Stimulated activated CD8-positive, alpha-beta memory T cell treated with anti-CD3 and anti-CD28 coated beads, Interleukin-7, amount 100 ng/mL, for 4 hours (primary cell): ENCODE measurements around the gene DCLRE1A.
"Not testable (repeated sequence)": the region's sequence is repeated elsewhere in the genome, so short reads cannot be mapped to it uniquely, and the experiment has no call there.

Experiments used
- DNase-seq, 2 donors: peaks; one replicate each; pipeline ENCODE4 v3.0.0-alpha.2; 2020; ENCODE audit warnings: low read depth in 2 of 2

Gene DCLRE1A

DNA sequence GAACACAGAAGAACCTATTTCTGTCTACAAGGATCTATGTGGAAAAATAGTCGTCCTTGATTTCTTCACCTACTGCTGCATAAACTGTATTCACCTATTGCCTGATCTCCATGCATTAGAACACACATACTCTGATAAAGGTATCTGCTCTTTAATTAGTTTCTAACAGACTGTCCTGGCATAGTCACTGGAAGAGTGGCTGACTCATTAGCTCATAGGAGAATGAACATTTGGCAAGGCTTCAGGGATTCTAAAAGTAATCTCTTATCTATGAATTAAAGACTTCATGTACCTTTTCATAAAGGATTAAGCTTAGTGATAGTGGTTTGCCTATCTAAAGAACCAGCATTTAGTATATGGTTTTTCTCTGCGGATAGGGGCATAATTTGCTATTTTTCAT lies 4.7 kb upstream of the DCLRE1A start:
- DNase-seq = no peak

DNA sequence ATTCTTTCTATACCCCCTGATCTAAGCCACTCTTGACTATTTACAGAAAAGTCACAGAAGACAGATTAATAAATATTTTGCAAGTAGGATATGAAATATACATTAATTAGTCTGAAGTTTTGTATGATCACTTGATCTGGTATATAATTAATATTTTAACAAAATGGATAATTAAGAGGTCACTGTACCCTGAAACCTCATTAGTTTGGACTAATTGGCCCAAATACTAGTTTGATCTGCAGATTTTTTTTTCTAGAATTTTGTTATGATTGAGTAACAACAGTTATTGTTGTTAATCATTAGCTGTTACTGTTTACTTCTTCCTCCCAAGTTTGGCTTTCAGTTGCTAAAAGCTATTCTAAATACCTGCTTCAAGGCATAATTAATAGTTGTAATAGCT lies 3.3 kb upstream of the DCLRE1A start:
- no peak for DNase-seq

DNA sequence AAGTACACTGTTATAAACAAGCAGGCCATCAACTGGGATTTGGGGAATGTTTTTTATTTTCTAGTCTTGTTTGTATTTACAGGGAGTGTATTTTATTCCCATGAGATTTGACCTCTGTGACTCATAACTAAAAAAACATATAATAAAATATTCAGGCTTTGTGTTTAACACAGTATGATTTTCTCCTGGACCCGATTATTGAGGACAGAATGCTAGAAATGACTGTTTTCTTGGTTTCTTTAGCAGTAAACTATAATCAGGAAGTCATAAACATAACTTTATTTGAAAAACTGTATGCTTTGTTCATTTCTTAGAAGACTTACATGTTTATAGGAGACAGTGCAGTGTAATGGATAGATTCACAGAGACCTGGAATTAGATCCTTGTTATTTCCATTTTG lies 2.7 kb upstream of the DCLRE1A start:
- DNase-seq = no peak

DNA sequence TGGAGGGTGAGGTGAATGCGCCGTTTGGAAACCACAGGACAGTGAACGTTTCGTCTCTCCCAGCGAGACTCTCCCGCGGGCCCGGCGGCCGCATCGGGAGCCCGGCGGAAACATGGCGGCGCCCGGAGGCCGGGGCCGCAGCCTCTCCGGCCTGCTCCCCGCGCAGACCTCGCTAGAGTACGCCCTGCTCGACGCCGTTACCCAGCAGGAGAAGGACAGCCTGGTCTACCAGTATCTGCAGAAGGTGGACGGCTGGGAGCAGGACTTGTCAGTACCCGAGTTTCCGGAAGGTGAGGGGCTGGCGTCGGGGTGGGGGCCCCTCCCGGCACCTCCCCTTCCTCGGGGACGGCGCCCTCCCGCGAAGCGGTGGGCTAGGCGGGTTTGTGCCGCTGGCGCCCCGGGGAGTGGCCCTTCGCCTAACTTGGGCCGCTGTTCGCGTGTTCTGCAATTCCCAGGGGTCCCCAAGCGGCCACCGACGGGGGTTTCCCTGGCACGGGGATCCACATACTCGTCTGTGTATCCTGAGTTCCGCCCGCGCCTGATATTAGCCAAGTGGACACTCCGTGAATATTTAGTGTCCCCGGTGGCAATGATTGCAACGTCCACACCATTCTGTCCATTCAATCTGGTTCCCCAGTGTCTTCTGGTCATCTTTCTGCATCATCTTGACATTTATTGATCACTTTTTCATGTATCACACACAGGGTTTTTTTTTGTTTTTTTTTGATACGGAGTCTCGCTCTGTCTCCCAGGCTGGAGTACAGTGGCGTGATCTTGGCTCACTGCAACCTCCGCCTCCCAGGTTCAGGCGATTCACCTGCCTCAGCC lies 1.1 kb upstream of the DCLRE1A start:
- peak in 1 of 2 donors; percentile 27 for DNase-seq

DNA sequence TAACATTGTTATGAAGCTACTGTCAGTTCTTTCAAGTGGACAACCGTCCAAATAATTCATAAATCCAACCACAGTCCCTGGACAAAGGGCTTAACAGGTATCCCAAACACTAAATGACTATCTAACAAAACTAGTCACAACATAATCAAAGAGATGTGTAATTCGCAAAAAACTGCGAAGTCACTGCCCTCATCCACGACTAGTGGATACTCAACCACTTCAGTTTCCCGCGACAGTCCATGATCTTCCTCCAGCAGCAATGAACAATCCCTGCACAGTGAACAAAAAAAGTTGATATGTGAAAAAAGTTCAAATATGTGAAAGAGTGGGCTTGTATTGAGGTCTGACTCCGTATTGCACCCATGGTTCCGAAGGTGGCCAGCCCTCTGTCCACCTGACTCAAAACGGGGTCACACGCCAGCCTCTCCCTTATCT lies 287 bp downstream of the DCLRE1A start:
- no peak for DNase-seq

DNA sequence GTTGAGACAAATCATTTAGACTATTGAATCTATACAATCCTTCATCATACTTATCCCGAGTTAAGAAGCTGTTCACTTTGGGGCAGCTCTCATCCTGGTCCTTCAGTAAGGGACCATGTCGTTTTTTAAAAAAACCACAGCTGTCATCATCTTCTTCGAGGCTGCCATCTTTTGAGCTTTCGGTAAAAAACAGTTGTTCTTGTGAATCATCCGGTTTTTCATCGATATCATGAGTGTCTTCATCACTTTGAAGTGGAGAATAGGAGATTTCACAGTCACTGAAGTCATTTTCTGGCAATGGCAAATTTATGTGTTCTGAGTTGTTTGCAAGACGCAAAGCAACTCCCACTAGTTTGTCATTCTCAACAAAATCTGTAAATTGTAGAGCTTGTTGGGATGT lies 3.9 kb downstream of the DCLRE1A start:
- DNase-seq = no peak

DNA sequence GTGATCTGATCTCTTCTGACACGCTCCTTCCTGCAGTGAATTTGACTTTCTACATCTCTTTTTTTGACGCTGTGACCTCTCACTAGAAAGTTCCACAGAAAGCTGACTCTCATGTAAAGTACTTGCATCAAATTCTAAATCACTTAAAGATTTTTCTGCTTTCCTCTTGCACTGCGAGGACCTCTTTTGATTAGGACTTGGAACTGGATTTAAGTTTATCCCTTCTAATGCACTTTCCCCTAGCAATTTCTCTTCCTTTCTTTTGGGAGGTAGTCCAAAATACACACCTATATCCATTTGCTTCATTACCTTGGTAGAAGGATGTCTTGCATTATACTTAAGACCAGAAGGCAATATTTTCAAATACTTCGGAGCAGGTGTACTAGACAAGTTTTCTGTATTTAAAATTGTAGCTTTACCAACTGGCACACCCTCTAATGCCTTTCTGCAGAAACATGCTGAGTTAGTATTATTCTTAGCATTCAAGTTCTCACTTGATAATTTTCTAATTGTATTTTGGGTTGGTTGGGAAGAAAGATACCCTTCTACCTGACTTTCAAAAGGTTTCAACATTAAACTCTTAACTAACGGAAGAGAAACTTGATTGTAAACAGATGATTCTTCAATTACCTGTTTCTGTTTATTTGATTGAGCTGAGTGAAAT lies 4.6 kb downstream of the DCLRE1A start:
- DNase-seq = no peak

DNA sequence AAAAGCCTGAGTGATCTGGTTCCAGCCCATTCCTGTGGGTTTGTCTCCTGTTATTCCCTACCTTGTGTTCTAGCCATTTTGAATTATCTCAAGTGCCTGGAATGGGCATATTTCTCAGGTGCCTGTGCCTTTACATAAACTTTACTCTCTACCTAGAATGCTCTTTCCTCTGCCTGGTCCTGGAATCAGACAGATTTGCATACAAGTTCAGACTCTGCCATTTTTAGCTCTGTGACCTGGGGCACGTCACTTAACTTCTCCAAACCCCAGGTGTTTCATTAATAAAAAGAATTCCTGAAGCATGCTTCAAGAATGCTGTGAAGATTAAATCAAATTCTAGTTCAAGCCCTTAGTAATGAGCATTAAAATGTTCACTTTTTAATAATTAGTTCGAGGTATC lies 7.8 kb downstream of the DCLRE1A start:
- DNase-seq = no peak

DNA sequence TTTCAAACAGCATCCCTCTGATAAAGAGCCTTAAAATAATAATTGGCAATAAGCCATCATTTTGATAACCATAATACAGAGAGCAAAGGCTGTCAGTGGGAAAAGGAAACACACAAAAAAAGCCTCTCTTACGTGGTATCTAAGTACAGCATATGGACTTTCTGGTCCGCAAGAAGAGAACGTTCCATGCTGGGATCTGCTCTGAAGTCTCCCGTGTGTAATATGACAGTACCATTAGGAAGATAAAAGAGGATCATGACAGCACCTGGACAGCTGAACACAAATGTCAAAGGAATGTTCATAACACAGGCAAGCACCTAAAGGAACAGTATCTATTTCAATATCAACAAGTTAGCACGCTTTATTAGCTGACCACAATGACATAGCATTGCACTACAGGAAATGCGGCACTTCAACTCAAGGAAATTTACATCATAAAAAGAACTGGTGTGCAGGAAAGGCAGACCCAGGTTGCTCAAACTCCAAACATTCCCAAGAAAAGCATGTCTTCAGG lies 9.9 kb downstream of the DCLRE1A start:
- DNase-seq = no peak

DNA sequence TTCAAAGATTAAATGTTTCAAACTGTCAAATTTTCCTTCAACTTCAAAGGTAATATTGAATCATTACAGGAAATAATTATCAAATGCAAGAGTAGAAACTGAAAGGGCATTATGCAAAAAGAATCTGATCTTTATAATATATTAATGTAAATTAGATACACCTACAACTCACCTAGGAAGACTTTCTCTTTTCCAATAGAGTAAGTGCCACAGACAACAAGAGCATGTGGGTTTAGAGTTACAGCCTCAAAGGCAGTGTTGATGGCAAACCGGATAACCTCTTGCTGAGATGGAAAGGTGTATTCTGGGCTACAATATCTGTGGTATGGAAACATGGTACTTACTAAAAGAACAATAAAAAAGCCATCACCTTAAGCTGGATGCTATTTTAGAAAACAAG lies 11.7 kb downstream of the DCLRE1A start:
- DNase-seq = no peak

DNA sequence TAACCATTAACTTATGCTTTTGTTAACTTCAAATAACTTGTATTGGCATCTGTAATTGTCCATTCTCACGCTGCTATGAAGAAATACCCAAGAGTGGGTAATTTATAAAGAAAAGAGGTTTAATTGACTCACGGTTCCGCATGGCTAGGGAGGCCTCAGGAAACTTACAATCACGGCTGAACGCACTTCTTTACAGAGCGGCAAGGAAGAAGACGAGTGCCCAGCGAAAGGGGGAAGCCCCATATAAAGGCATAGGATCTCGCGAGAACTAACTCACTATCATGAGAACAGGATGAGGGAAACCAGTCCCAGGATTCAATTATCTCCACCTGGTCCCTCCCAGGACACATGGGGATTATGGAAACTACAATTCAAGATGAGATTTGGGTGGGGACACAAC lies 25.3 kb downstream of the DCLRE1A start:
- DNase-seq = not testable (repeated sequence)

DNA sequence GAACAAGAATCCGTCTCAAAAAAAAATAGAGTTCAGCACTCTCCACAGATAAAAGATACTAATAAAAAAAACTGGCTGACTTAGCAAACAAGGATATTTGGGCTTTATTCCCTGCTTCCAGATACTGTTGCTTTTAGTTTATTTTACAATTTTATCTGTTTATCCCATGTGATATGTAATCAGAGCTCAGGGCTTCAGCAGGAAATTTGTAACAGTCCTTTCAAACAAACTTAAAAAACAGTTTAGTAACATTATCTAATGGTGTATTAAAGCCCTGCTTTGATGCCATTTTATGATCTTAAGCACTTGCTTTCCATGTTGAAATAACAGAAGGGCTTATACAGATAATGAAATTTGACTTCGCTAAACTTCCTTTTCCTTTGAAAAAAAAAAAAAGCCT lies 28.1 kb downstream of the DCLRE1A start:
- DNase-seq = no peak

DNA sequence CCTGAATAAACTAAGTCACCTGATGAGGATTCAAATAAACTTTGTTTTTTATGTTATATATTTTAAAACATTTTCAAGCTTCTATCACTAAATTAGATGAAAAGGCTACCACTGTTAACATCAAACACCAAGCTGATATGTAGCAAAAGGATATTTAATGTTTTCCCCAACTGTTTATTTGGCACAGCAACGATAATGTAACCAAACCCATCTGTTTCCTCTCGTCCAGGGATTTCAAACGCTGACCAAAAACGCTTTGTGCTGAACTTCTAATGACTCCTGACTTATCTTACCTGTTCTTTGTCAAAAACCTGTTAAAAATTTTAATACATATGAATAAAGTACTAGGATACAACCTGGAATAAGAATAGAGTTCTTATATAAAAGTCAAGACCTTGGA lies 30.5 kb downstream of the DCLRE1A start:
- no peak for DNase-seq

DNA sequence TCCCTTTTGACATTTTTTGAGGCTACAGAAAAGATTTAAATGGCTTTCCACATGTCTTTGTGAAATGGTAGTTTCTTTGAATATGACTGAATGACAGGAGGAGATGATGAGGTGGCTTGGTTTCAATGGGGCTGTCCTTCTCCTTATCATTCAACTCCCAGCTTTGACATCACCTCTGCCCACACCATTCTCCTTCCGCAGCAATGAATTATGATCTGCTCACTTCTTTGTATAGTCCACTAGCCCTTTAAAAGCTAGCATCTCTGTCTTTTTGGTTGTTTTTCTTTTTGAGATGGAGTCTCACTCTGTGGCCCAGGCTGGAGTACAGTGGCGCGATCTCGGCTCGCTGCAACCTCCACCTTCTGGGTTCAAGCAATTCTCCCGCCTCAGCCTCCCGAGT lies 31.7 kb downstream of the DCLRE1A start:
- no peak for DNase-seq

DNA sequence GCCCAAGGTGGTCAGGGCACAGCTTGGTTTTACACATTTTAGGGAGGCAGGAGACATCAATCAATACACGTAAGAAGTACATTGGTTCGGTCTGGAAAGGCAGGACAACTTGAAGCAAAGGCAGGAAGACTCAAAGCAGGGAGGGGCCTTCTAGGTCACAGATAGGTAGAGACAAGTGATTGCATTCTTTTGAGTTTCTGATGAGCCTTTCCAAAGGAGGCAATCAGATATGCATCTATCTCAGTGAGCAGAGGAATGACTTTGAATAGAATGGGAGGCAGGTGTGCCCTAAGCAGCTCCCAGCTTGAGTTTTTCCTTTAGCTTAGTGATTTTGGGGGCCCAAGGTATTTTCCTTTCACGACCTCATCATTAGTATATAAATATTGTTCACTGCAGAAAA lies 32.6 kb downstream of the DCLRE1A start:
- DNase-seq = not testable (repeated sequence)

DNA sequence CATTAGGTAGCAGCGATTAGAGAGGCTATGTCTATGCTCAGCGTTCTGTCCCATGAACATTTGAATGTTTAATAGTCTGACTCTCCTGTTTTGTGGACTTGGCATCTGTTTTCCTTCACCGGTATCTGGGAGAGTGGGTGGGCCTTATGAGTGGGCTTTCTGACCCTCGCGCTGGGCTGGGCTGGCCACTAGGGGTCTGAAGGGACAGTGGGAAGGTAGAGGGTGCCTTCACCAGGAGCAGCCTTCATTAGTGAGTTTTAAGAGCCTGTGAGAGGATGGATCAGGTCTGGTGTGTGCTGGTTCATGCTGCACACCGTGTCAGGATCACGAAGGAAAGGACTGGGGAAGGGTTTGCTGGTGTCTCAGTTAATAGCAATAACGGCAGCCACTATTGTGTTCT lies 33.4 kb downstream of the DCLRE1A start:
- DNase-seq = no peak

DNA sequence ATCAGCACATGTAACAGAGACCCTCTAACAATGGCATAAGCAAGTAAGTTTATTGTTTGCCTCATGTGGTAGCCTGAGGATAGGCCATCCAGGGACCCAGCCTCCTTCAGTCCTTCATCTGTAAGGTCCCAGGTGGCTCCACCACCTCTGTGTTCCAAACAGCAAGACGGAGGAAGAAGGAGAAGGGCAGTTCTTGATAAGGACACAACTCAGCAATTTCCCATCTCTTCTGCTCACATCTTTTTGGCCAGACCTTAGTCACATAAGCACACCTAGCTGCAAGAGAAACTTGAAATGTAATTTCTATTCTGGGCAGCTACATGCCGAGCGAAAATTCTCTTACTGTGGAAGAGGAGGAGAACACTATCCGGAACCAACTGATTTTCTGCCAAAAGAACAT lies 33.9 kb downstream of the DCLRE1A start:
- no peak for DNase-seq

DNA sequence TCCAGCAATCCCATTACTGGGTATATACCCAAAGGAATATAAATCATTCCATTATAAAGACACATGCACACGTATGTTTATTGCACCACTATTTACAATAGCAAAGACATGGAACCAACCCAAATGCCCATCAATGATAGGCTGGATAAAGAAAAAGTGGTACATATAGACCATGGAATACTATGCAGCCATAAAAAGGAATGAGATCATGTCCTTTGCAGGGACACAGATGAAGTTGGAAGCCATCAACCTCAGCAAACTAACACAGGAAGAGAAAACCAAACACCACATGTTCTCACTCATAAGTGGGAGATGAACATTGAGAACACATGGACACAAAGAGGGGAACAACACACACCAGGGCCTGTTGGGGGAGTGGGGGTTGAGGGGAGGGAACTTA lies 39.2 kb downstream of the DCLRE1A start:
- not testable (repeated sequence) for DNase-seq

DNA sequence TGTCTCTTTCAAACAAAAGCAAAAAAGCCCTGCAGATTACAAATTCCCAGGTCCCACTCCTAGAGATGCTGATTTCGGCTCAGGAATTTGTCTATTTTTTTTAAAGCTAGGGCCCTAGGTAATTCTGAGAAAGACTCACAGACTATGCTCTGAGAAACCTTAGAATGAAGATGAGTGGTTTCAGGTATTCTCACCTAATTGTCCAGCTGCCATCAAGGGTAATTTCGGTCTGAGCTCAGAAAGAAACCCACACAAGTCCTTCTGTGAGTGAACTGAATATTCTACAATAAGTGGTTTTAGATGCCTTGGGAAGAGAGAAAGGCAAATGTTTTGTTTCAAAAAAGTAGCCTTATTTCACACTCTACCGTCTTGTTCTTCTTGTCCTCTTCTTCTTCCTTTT lies 45.7 kb downstream of the DCLRE1A start:
- DNase-seq = no peak

DNA sequence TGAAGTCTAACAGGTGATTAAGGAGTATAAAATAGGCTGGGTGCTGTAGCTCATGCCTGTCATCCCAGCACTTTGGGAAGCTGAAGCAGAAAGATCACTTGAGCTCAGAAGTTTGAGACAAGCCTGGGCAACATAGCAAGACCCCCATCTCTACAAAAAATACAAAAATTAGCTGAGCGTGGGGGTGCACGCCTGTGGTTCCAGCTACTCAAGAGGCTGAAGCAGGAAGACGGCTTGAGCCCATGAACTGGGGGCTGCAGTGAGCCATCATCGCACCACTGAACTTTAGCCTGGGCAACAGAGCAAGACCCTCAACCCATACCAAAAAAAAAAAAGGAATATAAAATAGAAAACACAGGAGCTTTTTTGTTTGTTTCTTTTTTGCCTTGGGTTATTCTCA lies 47.4 kb downstream of the DCLRE1A start:
- no peak for DNase-seq

DNA sequence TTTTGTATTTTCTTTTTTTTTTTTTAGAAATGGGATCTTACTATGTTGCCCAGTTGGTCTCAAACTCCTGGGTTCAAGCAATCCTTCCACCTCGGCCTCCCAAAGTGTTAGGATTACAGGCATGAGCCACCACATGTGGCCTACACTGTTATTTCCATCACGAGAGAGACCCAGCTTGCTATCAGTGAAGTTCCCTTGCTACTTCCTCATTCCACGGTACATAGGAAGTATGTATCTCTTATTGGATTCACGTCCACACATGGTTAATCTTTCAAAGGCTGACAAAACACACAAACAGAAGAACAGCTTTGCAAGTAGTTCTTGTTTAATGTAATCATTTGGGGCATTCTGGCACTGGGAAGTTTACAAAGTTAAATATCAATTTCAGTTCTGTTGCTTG lies 50.9 kb downstream of the DCLRE1A start:
- no peak for DNase-seq

DNA sequence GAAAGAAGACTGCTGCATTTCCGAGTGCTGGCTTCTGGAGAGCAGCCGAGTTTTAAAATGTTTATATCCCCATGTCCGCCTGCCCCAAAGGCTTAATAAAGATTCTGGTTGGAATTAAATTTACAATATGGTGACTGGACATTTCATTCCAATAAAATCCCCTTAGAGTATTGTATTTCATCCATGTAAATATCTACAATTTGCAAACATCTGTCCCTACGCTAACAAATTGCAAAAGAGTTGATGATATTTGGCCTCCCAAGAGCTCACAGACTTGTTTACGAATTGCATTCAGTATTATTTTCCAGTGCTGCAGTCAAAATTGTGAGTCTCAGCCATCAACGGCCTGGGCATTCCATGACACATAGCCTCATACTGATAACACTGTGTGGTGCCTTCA lies 52.3 kb downstream of the DCLRE1A start:
- DNase-seq = no peak

DNA sequence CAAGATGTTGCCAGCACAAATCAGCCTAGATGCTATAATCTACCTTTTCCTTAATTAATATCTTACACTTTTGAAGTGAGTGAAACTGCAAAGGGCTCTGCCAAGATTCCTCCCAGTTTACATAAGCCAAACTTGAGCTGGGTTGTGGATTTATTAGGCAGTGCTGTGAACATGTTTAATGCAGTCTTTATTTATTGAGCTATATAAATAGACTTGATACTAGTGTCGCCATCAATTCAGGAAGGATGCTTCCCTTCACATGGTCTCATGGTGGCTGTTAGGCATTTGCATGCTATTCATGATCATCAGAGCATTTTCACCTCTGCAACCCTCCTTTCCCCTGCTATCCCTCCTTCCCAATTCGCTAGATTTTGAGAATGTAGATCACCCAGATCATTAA lies 62.2 kb downstream of the DCLRE1A start:
- no peak for DNase-seq
